NB4 (cell line): ENCODE results near the gene GABBR2.

Experiments
- CTCF ChIP-seq: IDR thresholded peaks from one replicate; pipeline ENCODE4 v1.5.1; 2012; ENCODE audit warnings: low read depth, low read length
- MAX ChIP-seq: IDR thresholded peaks from 2 replicates; pipeline ENCODE4 v1.6.1; 2011; ENCODE audit warnings: low read depth, low read length
- POLR2A ChIP-seq: IDR thresholded peaks from 2 replicates; pipeline ENCODE4 v1.6.1; 2011; ENCODE audit warnings: mild to moderate bottlenecking; ENCODE audit not compliant: insufficient read length; ENCODE audit errors: extremely low read depth

GRCh38 chr9:98597236-98597771 is 111.4 kb downstream of the GABBR2 start:
- TF ChIP-seq CTCF (no peak), POLR2A (no peak), MAX (no peak)
